Tibial nerve (tissue), 4 donors: ENCODE data around the gene SMPX. TPM values are rescaled to one million over a fixed set of nuclear protein-coding genes. Genes with fewer than 3 reads are reported as not detected.

ENCODE experiments used
- DNase-seq, 2 donors: peaks; one replicate each; pipeline ENCODE4 v3.0.0-alpha.2; 2019; ENCODE audit warnings: low spot score in 2 of 2
- H3K27ac ChIP-seq, 4 donors: fragments of 200-600 bp; sonication (generic) in 3 of 4; one replicate each; pipeline ENCODE4 v1.5.1; 2017 to 2019; ENCODE audit warnings: mild to moderate bottlenecking in 1 of 4
- H3K27me3 ChIP-seq, 2 donors: fragments of 200-600 bp; sonication (generic) in 1 of 2; one replicate each; pipeline versions ENCODE4 v1.5.1 to v1.6.0; 2017 to 2019
- H3K36me3 ChIP-seq, 3 donors: fragments of 200-600 bp; sonication (generic); one replicate each; pipeline ENCODE4 v1.5.1; 2018 to 2019
- H3K4me1 ChIP-seq, 4 donors: fragments of 200-600 bp; sonication (generic) in 3 of 4; one replicate each; pipeline ENCODE4 v1.5.1; 2017 to 2019
- H3K4me3 ChIP-seq, 4 donors: fragments of 200-600 bp; sonication (generic) in 3 of 4; one replicate each; pipeline ENCODE4 v1.5.1; 2017 to 2019; ENCODE audit warnings: mild to moderate bottlenecking in 1 of 4, moderate library complexity in 1 of 4
- H3K9me3 ChIP-seq, 4 donors: fragments of 200-600 bp; sonication (generic) in 3 of 4; one replicate each; pipeline ENCODE4 v1.5.1; 2017 to 2019
- CTCF ChIP-seq, 5 experiments: fragments of 200-600 bp in 3 of 5; fragments of 450-650 bp in 2 of 5; sonication (generic) in 3 of 5; IDR thresholded peaks; one replicate each; pipeline ENCODE4 v1.5.1; 2016 to 2019; ENCODE audit warnings: antibody characterized with exemption in 5 of 5, mild to moderate bottlenecking in 3 of 5, moderate library complexity in 2 of 5
- EP300 ChIP-seq, 2 donors: sonication (generic); formaldehyde crosslinking; IDR thresholded peaks; one replicate each; pipeline ENCODE4 v1.6.1; 2017; ENCODE audit warnings: antibody characterized with exemption in 2 of 2, mild to moderate bottlenecking in 1 of 2
- POLR2A ChIP-seq, 2 donors: fragments of 450-650 bp; IDR thresholded peaks; one replicate each; pipeline ENCODE4 v1.6.1; 2017; ENCODE audit warnings: antibody characterized with exemption in 2 of 2, mild to moderate bottlenecking in 2 of 2, moderate library complexity in 2 of 2
- WGBS, 2 donors: methylation state at CpG; one replicate each; pipeline ENCODE4 v1.1.5; 2018; 5-methylcytosine and 5-hydroxymethylcytosine counted together
- total RNA-seq, 4 donors: library from RNA; depleted of rRNA; stranded (reverse); fragments of >200 nt; gene quantifications; one replicate each; pipeline ENCODE4 v1.1.0, GENCODE V29; 2016

SMPX gene
- total RNA-seq = not detected

GRCh38 chrX:21757960-21758359 is at the start of gene SMPX:
Gene SMPX, minus strand, starts transcription at chrX:21758116. Its CDS starts 3,826 bp downstream, at chrX:21754290.
- Histone ChIP-seq H3K4me3 (no peak within 1 kb of the TSS), H3K9me3 (no peaks in the 10 kb centered on the region), H3K27ac (no peak within 1 kb of the TSS), H3K4me1 (no peaks in the 10 kb centered on the region), H3K27me3 (peaks cover 0 to 14% of the 10 kb centered on the region in 2 donors), H3K36me3 (no peaks in the 10 kb centered on the region)
- no peak for DNase-seq
- 49 to 70% methylated on average over 12 of the region's 12 CpGs for WGBS, 2 donors
- TF ChIP-seq POLR2A (IDR thresholded peaks at IDR 0.05) = no peak
- TF ChIP-seq CTCF (IDR thresholded peaks at IDR 0.05) = no peak
- TF ChIP-seq EP300 (IDR thresholded peaks at IDR 0.05) = no peak

GRCh38 chrX:21806691-21807090 is 48.8 kb upstream of the SMPX start:
- H3K36me3 ChIP-seq = no peaks in the 10 kb centered on the region
- no peaks in the 10 kb centered on the region for H3K27me3 ChIP-seq
- no peak for DNase-seq
- no peak overlapping the region for H3K27ac ChIP-seq
- H3K4me1 ChIP-seq = no peaks in the 10 kb centered on the region
- TF ChIP-seq POLR2A (IDR thresholded peaks at IDR 0.05) = no peak
- TF ChIP-seq EP300 (IDR thresholded peaks at IDR 0.05) = no peak
- no peaks in the 10 kb centered on the region for H3K9me3 ChIP-seq
- H3K4me3 ChIP-seq = no peak overlapping the region

GRCh38 chrX:21802839-21803238 is 44.9 kb upstream of the SMPX start:
- Histone ChIP-seq H3K36me3 (no peaks in the 10 kb centered on the region), H3K4me3 (no peak overlapping the region), H3K27me3 (peaks cover 0 to 5% of the 10 kb centered on the region in 2 donors), H3K4me1 (no peaks in the 10 kb centered on the region), H3K27ac (no peak overlapping the region), H3K9me3 (no peaks in the 10 kb centered on the region)
- TF ChIP-seq POLR2A (IDR thresholded peaks at IDR 0.05) = no peak
- TF ChIP-seq EP300 (IDR thresholded peaks at IDR 0.05) = no peak
- TF ChIP-seq CTCF (IDR thresholded peaks at IDR 0.05) = no peak
- DNase-seq = no peak

GRCh38 chrX:21802054-21802670 is 44.2 kb upstream of the SMPX start:
- peaks cover 0 to 10% of the 10 kb centered on the region in 2 donors for H3K27me3 ChIP-seq
- no peak overlapping the region for H3K4me3 ChIP-seq
- no peaks in the 10 kb centered on the region for H3K4me1 ChIP-seq
- H3K9me3 ChIP-seq = no peaks in the 10 kb centered on the region
- no peaks in the 10 kb centered on the region for H3K36me3 ChIP-seq
- DNase-seq = no peak
- TF ChIP-seq CTCF (IDR thresholded peaks at IDR 0.05) = no peak
- no peak for TF ChIP-seq EP300 (IDR thresholded peaks at IDR 0.05)
- no peak for TF ChIP-seq POLR2A (IDR thresholded peaks at IDR 0.05)
- H3K27ac ChIP-seq = no peak overlapping the region
- 38 to 53% methylated on average over 7 of the region's 7 CpGs for WGBS, 2 donors

GRCh38 chrX:21800344-21800770 is 42.4 kb upstream of the SMPX start:
- Histone ChIP-seq H3K27me3 (peaks cover 0 to 10% of the 10 kb centered on the region in 2 donors), H3K4me1 (no peaks in the 10 kb centered on the region), H3K4me3 (no peak overlapping the region), H3K9me3 (no peaks in the 10 kb centered on the region), H3K36me3 (no peaks in the 10 kb centered on the region), H3K27ac (no peak overlapping the region)
- WGBS, 2 donors = 10 to 26% methylated on average over 1 of the region's 1 CpG
- DNase-seq = no peak
- TF ChIP-seq CTCF (IDR thresholded peaks at IDR 0.05) (no peak), POLR2A (IDR thresholded peaks at IDR 0.05) (no peak), EP300 (IDR thresholded peaks at IDR 0.05) (no peak)

- TF ChIP-seq EP300 (IDR thresholded peaks at IDR 0.05) (no peak), POLR2A (IDR thresholded peaks at IDR 0.05) (no peak), CTCF (IDR thresholded peaks at IDR 0.05) (no peak)
- no peak overlapping the region for H3K27ac ChIP-seq
- peaks cover 0 to 10% of the 10 kb centered on the region in 2 donors for H3K27me3 ChIP-seq
- WGBS, 2 donors = 66 to 76% methylated on average over 6 of the region's 6 CpGs
- H3K4me3 ChIP-seq = no peak overlapping the region
- no peaks in the 10 kb centered on the region for H3K36me3 ChIP-seq
- no peaks in the 10 kb centered on the region for H3K9me3 ChIP-seq
- H3K4me1 ChIP-seq = no peaks in the 10 kb centered on the region
- DNase-seq = no peak
These were observed 41.9 kb upstream of the SMPX start for GRCh38 chrX:21799767-21800166.
